Omental fat pad (tissue), 4 donors: ENCODE results near the gene RERE. TPM values are rescaled to one million over a fixed set of nuclear protein-coding genes. Genes with fewer than 3 reads are reported as not detected.
A peak's percentile ranks its signal among the peaks of the same experiment; 100 is the strongest.

Experiments used
- ATAC-seq: fragments of 150-250 bp; one replicate; pipeline ENCODE4 v1.9.1; 2016; ENCODE audit warnings: mild to moderate bottlenecking, moderate library complexity; ENCODE audit not compliant: low FRiP score
- DNase-seq: peaks from one replicate; pipeline ENCODE4 v3.0.0-alpha.2; 2019; ENCODE audit warnings: low spot score
- total RNA-seq, 4 donors: library from RNA; depleted of rRNA; stranded (reverse); fragments of >200 nt; gene quantifications; one replicate each; pipeline ENCODE4 v1.1.0, GENCODE V29; 2016
- TF ChIP-seq, protein P1 (sequence below), 3 donors: fragments of 450-650 bp; IDR thresholded peaks; one replicate each; pipeline ENCODE4 v1.5.1; 2016 to 2017; ENCODE audit warnings: antibody characterized with exemption in 3 of 3, mild to moderate bottlenecking in 3 of 3, moderate library complexity in 2 of 3

RERE gene
- total RNA-seq, 4 donors from 2014 or later = 46.3 to 117 (median 55.4) TPM

DNA sequence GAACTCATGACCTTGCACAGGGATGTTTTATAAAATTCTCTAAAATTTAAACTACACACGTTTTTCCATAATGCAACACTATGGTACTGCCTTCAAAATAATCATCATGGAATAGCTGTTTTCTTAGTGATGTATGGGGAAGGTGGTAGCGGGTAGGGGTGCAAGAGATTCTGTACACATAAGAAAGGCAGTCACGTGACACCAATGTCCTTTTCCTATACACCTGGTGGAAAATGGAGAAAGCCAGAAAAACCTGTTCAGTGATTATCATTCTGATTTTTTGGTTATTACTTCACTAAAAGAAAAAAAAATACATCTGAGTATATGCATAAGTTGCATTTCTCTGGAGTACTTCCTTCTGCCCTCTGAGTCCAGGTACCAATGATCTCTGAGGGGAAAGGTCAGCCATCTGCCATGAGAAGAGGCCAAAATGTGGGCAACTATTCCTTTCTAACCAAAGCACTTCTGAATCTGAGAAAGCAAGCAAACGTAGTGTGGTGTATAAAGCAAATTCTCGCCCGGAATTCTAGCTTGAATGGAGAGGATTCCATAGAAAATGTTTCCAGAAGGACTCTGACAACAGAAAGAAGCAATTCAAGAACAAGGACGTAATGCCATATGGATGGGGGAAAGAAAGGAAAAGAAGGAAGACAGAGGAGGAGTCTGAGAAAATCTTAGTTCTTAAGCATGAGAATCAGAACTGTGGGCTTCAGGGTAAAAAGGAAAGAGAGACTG lies 137.3 kb downstream of the RERE start:
- TF ChIP-seq, protein P1, sequence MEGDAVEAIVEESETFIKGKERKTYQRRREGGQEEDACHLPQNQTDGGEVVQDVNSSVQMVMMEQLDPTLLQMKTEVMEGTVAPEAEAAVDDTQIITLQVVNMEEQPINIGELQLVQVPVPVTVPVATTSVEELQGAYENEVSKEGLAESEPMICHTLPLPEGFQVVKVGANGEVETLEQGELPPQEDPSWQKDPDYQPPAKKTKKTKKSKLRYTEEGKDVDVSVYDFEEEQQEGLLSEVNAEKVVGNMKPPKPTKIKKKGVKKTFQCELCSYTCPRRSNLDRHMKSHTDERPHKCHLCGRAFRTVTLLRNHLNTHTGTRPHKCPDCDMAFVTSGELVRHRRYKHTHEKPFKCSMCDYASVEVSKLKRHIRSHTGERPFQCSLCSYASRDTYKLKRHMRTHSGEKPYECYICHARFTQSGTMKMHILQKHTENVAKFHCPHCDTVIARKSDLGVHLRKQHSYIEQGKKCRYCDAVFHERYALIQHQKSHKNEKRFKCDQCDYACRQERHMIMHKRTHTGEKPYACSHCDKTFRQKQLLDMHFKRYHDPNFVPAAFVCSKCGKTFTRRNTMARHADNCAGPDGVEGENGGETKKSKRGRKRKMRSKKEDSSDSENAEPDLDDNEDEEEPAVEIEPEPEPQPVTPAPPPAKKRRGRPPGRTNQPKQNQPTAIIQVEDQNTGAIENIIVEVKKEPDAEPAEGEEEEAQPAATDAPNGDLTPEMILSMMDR (IDR thresholded peaks at IDR 0.05) = no peak
- no peak for ATAC-seq
- no peak for DNase-seq

DNA sequence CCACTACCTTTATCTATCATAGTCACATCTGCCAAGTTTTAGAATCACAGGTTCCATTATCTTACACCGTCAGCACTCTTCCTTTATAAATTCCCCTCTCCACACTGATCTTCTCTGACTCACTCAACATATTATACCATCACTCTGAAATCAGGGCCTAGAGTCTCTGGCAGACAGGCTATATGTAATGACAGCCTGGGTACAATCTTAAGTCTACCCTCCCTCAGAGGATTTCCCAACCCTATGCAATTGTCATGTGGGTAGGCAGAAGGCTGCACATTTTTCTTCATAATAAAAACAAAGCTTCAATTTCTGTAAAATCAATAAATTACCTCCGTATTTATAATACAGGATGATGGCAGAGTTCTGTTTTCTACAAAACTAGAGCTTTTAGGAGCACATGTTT lies 138.0 kb downstream of the RERE start:
- no peak for DNase-seq
- ATAC-seq = peak; percentile 93
- TF ChIP-seq, protein P1 (IDR thresholded peaks at IDR 0.05) = no peak

DNA sequence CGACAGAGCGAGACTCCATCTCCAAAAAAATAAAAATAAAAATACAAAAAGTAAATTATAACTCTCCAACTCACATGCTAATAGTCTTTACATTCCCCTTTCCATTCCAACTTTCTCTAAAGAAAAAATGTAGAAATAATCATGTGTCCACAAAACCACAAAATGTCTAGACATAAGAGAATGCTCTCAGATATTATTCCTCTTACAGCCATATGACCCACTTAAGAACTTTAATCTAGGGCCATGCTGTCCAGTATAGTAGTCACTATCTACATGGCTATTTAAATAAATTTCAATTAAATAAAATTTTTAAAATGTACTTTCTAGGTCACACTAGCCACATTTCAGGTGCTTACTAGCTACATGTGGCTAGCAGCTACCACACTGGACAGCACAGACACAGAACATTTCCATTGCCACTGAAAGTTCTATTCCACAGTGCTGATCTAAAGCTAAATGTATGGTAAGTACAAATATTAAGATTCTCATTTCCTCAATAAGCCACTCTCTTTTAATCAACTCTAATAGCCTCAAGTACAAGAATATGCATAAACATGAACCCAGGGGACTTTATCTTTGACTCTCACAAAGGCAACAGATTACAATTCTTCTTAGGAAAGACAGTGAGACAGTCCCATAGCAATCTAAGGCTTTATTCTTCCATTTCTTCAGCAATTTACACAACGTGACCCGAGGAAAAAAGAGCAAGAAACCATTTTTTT lies 138.6 kb downstream of the RERE start:
- ATAC-seq = peak; percentile 4
- no peak for DNase-seq
- TF ChIP-seq, protein P1 (IDR thresholded peaks at IDR 0.05) = no peak

DNA sequence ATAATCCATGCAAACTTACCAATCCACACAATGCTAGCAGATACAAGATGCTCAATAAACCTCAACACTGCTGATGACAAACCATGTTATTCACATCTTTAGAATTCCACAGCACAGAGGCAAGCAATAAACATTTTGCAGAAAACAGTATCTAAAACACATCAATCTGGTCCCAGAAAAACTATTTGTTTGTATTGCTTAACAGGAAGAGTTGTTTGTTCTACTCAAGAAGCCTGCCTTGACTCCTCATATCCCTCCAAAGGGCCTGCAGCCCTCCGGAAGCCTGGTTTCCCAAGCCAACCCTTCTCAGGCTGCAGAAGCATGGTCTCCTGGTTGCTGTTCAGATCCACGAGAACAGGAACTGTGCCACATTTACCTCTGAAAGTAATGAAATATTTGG lies 139.7 kb downstream of the RERE start:
- no peak for ATAC-seq
- TF ChIP-seq, protein P1 (IDR thresholded peaks at IDR 0.05) = no peak

DNA sequence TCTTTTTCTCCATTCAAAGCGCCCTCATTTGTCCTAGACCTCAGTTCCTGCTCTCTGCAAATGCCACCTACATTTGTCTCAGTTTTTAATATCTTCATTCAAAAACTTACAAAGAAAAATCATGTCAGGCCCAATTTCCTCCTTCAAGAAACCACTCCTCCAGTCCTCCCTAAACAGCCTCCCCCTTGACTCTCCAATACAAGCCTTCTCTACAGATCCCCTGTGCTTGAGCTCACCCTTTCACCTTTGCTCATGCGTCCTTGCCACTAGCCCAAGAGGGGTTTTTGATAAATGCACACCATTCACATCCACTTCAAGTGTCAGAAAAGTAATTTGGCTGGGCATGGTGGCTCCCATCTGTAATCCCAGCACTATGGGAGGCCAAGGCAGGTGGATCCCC lies 140.6 kb downstream of the RERE start:
- TF ChIP-seq, protein P1 (IDR thresholded peaks at IDR 0.05) = no peak
- DNase-seq = no peak
- ATAC-seq = no peak

More for the DNA sequence above, 139.7 kb downstream of the RERE start:
- DNase-seq = no peak

DNA sequence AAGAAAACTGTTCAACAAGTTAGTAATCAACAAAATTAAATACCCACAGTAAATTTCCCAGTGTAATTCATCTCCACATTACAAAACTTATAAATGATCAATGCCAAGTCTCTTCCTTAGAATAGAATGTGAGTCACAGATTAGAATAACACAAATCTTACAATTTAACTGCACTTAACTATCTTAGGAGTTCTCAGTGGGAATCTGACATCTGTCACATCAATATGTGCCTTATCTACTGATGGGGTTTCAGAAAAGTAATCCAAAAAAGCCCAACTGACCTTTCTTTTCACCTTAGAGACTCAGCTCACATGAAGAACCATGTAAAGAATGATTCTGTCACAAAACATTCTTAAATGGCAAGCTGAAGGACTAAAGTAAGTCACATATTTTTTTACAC lies 141.4 kb downstream of the RERE start:
- TF ChIP-seq, protein P1 (IDR thresholded peaks at IDR 0.05) = no peak
- ATAC-seq = no peak
- DNase-seq = no peak
